GM21528 (cell line): Measurements from ENCODE around the gene ZNF516.

Experiments used
- ATAC-seq: cut with Tn5 transposase; IDR thresholded peaks from one replicate; pipeline ENCODE4 v1.9.1; 2021; ENCODE audit warnings: mild to moderate bottlenecking, moderate library complexity; ENCODE audit not compliant: unreplicated experiment, low FRiP score

ZNF516 gene

GRCh38 chr18:76373297-76373696, 121.7 kb downstream of the ZNF516 start:
- no peak for ATAC-seq

GRCh38 chr18:76371301-76372203, 123.5 kb downstream of the ZNF516 start:
- ATAC-seq: no peak

GRCh38 chr18:76370686-76371085, 124.4 kb downstream of the ZNF516 start:
- no peak for ATAC-seq

GRCh38 chr18:76370201-76370600, 124.8 kb downstream of the ZNF516 start:
- ATAC-seq: no peak

- ATAC-seq: no peak
Observed at GRCh38 chr18:76369791-76370190, 125.3 kb downstream of the ZNF516 start.

GRCh38 chr18:76368976-76369375, 126.1 kb downstream of the ZNF516 start:
- ATAC-seq: no peak

GRCh38 chr18:76368271-76368670, 126.8 kb downstream of the ZNF516 start:
- ATAC-seq: no peak

- no peak for ATAC-seq
Observed at GRCh38 chr18:76367168-76368125, 127.6 kb downstream of the ZNF516 start.

GRCh38 chr18:76365561-76365960, 129.5 kb downstream of the ZNF516 start:
- ATAC-seq: no peak

- peak; percentile 82 for ATAC-seq
Observed at GRCh38 chr18:76364282-76365259, 130.5 kb downstream of the ZNF516 start.

GRCh38 chr18:76363436-76364120, 131.5 kb downstream of the ZNF516 start:
- no peak for ATAC-seq

- ATAC-seq: no peak
Observed at GRCh38 chr18:76362676-76363075, 132.4 kb downstream of the ZNF516 start.

GRCh38 chr18:76361219-76361618, 133.8 kb downstream of the ZNF516 start:
- no peak for ATAC-seq

GRCh38 chr18:76359909-76360308, 135.1 kb downstream of the ZNF516 start:
- no peak for ATAC-seq

GRCh38 chr18:76358774-76359173, 136.3 kb downstream of the ZNF516 start:
- no peak for ATAC-seq

- no peak for ATAC-seq
Observed at GRCh38 chr18:76357585-76358260, 137.3 kb downstream of the ZNF516 start.

- no peak for ATAC-seq
Observed at GRCh38 chr18:76357174-76357573, 137.9 kb downstream of the ZNF516 start.

- ATAC-seq: no peak
Observed at GRCh38 chr18:76356666-76357065, 138.4 kb downstream of the ZNF516 start.

GRCh38 chr18:76354348-76354747, 140.7 kb downstream of the ZNF516 start:
- ATAC-seq: no peak
